Uterus (tissue), 2 donors: Measurements from ENCODE around the gene CYSLTR1.

Experiments used
- POLR2A ChIP-seq, 2 donors: fragments of 450-650 bp; IDR thresholded peaks; one replicate each; pipeline ENCODE4 v1.6.1; 2016; ENCODE audit warnings: antibody characterized with exemption in 2 of 2, mild to moderate bottlenecking in 1 of 2, moderate library complexity in 1 of 2
- TF ChIP-seq, protein P1 (sequence below), 4 experiments: fragments of 200-600 bp in 2 of 4; fragments of 450-650 bp in 2 of 4; sonication (generic) in 2 of 4; IDR thresholded peaks; one replicate each; pipeline ENCODE4 v1.5.1; 2016 to 2019; ENCODE audit warnings: antibody characterized with exemption in 4 of 4, mild to moderate bottlenecking in 2 of 4, moderate library complexity in 1 of 4

DNA sequence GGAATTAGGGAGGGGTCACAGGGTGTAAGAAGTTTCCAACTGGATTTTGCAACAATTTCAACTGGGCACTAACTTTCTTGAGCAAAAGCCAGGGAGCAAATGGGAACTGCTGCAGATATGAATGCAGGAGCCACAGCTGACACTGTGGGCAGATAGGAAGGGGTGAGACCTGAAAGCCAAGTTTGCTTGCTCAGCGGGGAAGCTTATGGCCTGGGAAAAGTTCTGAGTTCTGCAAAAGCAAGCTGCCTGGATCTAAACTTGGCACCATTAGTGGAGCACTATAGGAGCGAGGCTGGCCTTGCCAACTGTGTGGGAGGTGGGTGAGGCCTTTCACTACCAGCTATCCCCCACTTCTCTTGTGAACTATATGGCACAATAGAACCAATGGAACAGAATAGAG is 11.1 kb downstream of the CYSLTR1 start:
- TF ChIP-seq, protein P1, sequence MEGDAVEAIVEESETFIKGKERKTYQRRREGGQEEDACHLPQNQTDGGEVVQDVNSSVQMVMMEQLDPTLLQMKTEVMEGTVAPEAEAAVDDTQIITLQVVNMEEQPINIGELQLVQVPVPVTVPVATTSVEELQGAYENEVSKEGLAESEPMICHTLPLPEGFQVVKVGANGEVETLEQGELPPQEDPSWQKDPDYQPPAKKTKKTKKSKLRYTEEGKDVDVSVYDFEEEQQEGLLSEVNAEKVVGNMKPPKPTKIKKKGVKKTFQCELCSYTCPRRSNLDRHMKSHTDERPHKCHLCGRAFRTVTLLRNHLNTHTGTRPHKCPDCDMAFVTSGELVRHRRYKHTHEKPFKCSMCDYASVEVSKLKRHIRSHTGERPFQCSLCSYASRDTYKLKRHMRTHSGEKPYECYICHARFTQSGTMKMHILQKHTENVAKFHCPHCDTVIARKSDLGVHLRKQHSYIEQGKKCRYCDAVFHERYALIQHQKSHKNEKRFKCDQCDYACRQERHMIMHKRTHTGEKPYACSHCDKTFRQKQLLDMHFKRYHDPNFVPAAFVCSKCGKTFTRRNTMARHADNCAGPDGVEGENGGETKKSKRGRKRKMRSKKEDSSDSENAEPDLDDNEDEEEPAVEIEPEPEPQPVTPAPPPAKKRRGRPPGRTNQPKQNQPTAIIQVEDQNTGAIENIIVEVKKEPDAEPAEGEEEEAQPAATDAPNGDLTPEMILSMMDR (IDR thresholded peaks at IDR 0.05), result no peak
- TF ChIP-seq POLR2A (IDR thresholded peaks at IDR 0.05), result no peak
